LNCAP (cell line): ENCODE measurements around the gene CTNNAL1.

Experiments used
- TF ChIP-seq, protein P1 (sequence below): fragments of 450-650 bp; IDR thresholded peaks from 2 replicates; pipeline ENCODE4 v1.5.1; 2017; ENCODE audit warnings: mild to moderate bottlenecking

Gene CTNNAL1

DNA sequence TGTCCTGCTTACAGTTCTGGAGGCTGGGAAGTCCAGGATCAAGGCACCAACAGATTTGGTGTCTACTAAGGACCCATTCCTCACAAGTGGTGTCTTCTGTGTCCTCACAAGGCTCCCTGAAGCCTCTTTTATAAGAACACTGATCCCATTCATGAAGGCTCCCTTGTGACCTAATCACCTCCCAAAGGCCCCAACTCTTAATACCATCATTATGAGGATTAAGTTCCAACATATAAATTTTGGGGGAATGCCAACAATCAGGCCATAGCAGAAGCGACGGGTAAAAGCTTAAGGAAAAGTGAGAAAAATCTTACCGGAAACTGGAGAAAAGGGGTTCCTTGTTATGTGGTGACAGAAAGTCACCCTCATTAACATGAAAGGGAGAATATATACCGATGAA, 11.2 kb downstream of the CTNNAL1 start:
- TF ChIP-seq, protein P1, sequence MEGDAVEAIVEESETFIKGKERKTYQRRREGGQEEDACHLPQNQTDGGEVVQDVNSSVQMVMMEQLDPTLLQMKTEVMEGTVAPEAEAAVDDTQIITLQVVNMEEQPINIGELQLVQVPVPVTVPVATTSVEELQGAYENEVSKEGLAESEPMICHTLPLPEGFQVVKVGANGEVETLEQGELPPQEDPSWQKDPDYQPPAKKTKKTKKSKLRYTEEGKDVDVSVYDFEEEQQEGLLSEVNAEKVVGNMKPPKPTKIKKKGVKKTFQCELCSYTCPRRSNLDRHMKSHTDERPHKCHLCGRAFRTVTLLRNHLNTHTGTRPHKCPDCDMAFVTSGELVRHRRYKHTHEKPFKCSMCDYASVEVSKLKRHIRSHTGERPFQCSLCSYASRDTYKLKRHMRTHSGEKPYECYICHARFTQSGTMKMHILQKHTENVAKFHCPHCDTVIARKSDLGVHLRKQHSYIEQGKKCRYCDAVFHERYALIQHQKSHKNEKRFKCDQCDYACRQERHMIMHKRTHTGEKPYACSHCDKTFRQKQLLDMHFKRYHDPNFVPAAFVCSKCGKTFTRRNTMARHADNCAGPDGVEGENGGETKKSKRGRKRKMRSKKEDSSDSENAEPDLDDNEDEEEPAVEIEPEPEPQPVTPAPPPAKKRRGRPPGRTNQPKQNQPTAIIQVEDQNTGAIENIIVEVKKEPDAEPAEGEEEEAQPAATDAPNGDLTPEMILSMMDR, result no peak

DNA sequence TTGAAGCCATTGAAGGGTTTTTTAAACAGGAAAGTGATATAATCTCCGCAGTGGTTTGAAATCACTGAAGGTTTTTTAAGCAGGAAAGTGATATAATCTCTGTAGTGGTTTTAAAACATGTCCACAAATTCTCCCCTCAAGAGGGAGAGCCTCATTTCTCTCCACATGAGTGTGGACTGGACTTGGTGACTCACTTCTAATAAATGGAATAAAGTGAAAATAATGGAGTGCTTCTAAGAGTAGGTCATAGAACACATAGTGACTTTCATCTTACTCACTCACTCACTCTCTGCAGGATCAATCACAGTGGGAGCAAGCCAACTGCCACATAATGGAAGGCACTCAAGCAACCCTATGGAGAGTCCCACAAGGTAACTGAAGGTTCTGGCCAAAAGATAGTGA, 12.0 kb downstream of the CTNNAL1 start:
- TF ChIP-seq, protein P1, result no peak

DNA sequence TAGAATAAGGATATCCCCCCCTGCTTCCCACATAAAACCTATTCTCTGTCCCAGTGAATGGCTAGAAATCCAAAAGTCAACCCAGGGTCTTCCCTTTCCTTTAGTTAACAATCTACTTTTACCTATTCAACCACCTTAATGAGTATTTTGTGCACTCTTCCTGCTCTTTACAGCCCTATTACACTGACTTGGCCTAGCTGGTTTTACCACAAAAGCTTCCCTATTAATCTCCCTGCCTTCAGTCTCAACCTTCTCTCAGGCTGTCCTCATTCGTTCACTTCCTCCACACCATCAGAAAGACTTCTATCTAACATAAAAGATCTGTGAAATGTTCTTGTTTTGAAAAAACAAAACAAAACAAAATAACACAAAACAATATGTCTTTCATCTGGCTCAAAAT, 16.2 kb downstream of the CTNNAL1 start:
- TF ChIP-seq, protein P1, result no peak

DNA sequence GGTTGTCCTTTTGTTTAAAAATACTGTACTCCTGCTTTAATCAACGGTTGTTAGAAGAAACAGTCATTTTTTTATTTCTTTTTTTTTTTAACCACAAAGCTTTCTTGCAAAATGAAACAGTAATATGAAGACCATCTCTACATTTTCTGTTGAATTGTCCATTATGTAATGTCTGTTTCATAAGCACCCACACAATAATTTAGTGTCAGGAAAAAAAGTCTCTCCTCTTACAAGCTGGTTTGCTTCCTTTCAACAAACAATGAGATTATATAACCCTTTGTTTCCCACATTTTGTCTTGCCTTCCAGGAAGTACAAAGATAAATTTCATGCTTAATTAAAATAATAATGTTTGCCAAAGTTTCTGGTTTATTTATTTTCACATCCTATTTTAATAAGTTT, 16.7 kb downstream of the CTNNAL1 start:
- TF ChIP-seq, protein P1, result no peak

DNA sequence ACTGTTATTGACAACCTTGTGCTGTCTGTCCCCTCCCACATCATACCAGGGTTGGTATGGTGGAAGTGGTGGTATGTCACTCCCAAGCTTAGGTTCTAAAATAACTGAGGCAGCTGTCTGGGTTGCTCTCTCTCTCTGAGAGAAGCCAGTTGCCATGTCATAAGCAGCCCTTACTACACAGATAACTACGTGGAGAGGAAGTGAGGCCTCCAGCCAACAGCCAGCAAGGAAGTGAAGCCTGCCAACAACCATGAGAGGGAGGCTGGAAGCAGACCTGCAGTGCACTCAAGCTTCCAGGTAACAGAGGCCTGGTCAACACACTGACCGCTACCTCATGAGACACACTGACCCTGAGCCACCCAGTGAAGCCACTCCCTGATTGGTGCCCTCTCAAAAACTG, 18.6 kb downstream of the CTNNAL1 start:
- TF ChIP-seq, protein P1, result no peak

DNA sequence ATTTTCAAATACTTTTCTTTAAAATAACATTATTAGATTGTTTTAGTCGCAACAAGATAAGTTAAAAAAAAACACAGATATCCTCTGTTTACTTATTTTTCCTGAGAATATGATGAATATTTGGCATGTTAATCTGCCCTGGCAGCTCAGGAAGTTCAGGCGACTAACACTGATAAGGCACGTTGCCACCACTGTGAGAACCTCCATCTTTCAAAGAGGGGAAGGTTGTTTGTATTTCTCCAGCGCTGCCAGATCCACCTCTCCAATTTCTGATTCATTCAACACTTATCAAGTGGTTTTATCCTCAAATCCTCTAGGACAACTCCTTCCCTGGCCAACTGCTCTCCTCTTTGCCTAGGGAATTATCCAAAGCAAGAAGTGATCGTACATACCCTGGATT, 21.8 kb downstream of the CTNNAL1 start:
- TF ChIP-seq, protein P1, result no peak

DNA sequence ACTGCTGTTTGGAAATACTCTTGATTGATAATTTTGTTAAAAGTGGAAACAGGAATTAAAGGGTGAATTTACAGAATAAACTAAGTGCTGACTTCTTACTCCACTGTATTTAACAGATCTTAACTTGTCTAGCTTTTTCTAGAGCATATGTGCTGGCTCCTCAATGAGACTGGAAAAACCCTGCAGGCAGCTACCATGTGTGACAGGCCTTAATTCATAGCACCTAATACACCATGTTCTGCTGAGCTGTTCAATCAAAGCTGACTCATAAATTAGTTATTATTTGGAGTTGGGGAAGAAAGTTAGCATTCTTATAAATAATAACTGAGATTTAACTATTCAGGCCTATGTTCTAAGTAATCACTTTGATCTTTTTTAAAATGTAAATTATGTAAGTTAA, 29.4 kb downstream of the CTNNAL1 start:
- TF ChIP-seq, protein P1, result no peak

DNA sequence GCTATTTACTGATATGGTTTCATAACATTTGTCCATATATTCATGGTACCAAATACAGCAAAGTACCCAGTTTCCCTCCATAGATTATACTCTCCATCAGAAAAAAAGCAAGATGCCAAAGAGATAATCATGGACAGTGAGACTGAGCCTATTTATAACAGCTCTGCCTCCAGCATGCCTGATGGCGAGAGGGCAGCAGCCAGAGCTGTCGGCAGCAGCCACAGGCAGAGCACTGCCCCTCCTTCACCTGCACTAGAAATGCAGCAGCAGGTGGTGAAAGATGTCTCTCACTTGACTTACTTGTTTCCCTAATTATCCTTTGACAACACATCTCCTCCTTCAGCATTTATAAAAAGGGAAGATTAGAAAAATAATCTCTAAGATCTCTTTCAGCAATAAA, 32.4 kb downstream of the CTNNAL1 start:
- TF ChIP-seq, protein P1, result no peak
